GM12872 (cell line): Measurements from ENCODE around the gene SOAT2.

Experiments used
- CTCF ChIP-seq: IDR thresholded peaks from 3 replicates; pipeline ENCODE4 v1.5.1; 2011; ENCODE audit warnings: low read depth, mild to moderate bottlenecking, low read length, moderate library complexity; ENCODE audit not compliant: insufficient read depth

Gene SOAT2

GRCh38 chr12:53171725-53172329, 68.5 kb downstream of the SOAT2 start:
- no peak for TF ChIP-seq CTCF

- no peak for TF ChIP-seq CTCF
These were observed 69.1 kb downstream of the SOAT2 start for GRCh38 chr12:53172352-53172751.

- TF ChIP-seq CTCF: no peak
These were observed 69.9 kb downstream of the SOAT2 start for GRCh38 chr12:53173085-53173715.
